ENCODE data around the gene SMIM33.

GRCh38 chr5:139462586-139463276 lies 8.1 kb upstream of the SMIM33 start, which contains the start of gene ECSCR:
- TF ChIP-seq POLR2A (IDR thresholded peaks at IDR 0.05; ENCODE audit: low read depth, low read length) (no peak), CHD1 (IDR thresholded peaks at IDR 0.05; ENCODE audit: low read depth, low read length) (no peak), KDM1A (IDR thresholded peaks at IDR 0.05; ENCODE audit: borderline replicate concordance) (no peak), SUZ12 (IDR thresholded peaks at IDR 0.05; ENCODE audit: unreplicated experiment) (no peak), ZNF384 (IDR thresholded peaks at IDR 0.05; ENCODE audit: borderline replicate concordance, low read depth, low read length) (no peak), FOS (IDR thresholded peaks at IDR 0.05; ENCODE audit: borderline replicate concordance, extremely low read depth, insufficient read length) (no peak)

Measured in GM12878 (cell line).